ENCODE data around the gene UTP14C.

- TF ChIP-seq EZH2 (IDR thresholded peaks at IDR 0.05; ENCODE audit: insufficient read depth, poor library complexity, severe bottlenecking) (no peak), EZH2phosphoT487 (IDR thresholded peaks at IDR 0.05; ENCODE audit: insufficient read depth, low read depth) (no peak)
These were observed 10.2 kb downstream of the UTP14C start for GRCh38 chr13:52034616-52035226.
